Measurements from ENCODE around the gene GON4L.

DNA sequence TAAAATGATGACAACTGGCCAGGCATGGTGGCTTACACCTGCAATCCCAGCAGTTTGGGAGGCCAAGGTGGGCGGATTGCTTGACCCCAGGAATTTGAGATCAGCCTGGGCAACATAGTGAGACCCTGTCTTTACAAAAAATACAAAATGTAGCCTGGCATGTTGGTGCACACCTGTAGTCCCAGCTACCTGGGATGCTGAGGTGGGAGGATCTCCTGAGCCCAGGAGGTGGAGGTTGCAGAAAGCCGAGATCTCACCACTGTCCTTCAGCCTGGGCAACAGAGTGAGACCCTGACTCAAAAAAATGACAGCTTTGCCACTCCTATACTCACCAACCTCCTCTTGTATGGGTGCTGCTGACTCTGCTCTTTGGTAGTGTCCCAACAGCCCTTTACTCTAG is 20.9 kb upstream of the GON4L start:
- TF ChIP-seq, protein P1, sequence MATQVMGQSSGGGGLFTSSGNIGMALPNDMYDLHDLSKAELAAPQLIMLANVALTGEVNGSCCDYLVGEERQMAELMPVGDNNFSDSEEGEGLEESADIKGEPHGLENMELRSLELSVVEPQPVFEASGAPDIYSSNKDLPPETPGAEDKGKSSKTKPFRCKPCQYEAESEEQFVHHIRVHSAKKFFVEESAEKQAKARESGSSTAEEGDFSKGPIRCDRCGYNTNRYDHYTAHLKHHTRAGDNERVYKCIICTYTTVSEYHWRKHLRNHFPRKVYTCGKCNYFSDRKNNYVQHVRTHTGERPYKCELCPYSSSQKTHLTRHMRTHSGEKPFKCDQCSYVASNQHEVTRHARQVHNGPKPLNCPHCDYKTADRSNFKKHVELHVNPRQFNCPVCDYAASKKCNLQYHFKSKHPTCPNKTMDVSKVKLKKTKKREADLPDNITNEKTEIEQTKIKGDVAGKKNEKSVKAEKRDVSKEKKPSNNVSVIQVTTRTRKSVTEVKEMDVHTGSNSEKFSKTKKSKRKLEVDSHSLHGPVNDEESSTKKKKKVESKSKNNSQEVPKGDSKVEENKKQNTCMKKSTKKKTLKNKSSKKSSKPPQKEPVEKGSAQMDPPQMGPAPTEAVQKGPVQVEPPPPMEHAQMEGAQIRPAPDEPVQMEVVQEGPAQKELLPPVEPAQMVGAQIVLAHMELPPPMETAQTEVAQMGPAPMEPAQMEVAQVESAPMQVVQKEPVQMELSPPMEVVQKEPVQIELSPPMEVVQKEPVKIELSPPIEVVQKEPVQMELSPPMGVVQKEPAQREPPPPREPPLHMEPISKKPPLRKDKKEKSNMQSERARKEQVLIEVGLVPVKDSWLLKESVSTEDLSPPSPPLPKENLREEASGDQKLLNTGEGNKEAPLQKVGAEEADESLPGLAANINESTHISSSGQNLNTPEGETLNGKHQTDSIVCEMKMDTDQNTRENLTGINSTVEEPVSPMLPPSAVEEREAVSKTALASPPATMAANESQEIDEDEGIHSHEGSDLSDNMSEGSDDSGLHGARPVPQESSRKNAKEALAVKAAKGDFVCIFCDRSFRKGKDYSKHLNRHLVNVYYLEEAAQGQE (IDR thresholded peaks at IDR 0.05; ENCODE audit: low read depth), result no peak
- TF ChIP-seq, protein P2, sequence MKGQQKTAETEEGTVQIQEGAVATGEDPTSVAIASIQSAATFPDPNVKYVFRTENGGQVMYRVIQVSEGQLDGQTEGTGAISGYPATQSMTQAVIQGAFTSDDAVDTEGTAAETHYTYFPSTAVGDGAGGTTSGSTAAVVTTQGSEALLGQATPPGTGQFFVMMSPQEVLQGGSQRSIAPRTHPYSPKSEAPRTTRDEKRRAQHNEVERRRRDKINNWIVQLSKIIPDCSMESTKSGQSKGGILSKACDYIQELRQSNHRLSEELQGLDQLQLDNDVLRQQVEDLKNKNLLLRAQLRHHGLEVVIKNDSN (IDR thresholded peaks at IDR 0.05), result no peak
- TF ChIP-seq CREB1 (IDR thresholded peaks at IDR 0.05; ENCODE audit: low read depth) (no peak), YY1 (IDR thresholded peaks at IDR 0.05; ENCODE audit: low read depth) (no peak), TEAD4 (IDR thresholded peaks at IDR 0.05) (no peak), RAD21 (IDR thresholded peaks at IDR 0.05; ENCODE audit: low read depth) (no peak), NFIC (IDR thresholded peaks at IDR 0.05) (no peak), TAF1 (IDR thresholded peaks at IDR 0.05; ENCODE audit: low read depth) (no peak), FOXM1 (IDR thresholded peaks at IDR 0.05; ENCODE audit: borderline replicate concordance, low read depth) (no peak), CEBPB (IDR thresholded peaks at IDR 0.05) (no peak), EGR1 (IDR thresholded peaks at IDR 0.05) (no peak)
- TF ChIP-seq, protein P3, sequence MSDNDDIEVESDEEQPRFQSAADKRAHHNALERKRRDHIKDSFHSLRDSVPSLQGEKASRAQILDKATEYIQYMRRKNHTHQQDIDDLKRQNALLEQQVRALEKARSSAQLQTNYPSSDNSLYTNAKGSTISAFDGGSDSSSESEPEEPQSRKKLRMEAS (IDR thresholded peaks at IDR 0.05), result no peak
